C4-2B (cell line): ENCODE data around the gene SLC18A3.

Experiments
- CTCF ChIP-seq: fragments of 450-650 bp; conservative IDR thresholded peaks from 2 replicates; pipeline ENCODE4 v1.5.1; 2017; ENCODE audit warnings: mild to moderate bottlenecking
- ZFX ChIP-seq: fragments of 450-650 bp; IDR thresholded peaks from 2 replicates; pipeline ENCODE4 v1.6.1; 2017

- no peak for TF ChIP-seq CTCF
- TF ChIP-seq ZFX = no peak
Measured at GRCh38 chr10:49560526-49560925, 49.6 kb upstream of the SLC18A3 start.
